GM21360 (cell line): Measurements from ENCODE around the gene MACROD2.

Experiments
- ATAC-seq: cut with Tn5 transposase; IDR thresholded peaks from one replicate; pipeline ENCODE4 v1.9.1; 2021; ENCODE audit warnings: mild to moderate bottlenecking, moderate library complexity; ENCODE audit not compliant: unreplicated experiment

MACROD2 gene

GRCh38 chr20:14062171-14062570 lies 66.9 kb downstream of the MACROD2 start:
- ATAC-seq: no peak

GRCh38 chr20:14062786-14063185 lies 67.5 kb downstream of the MACROD2 start:
- ATAC-seq: no peak

- ATAC-seq: no peak
Measured at GRCh38 chr20:14064333-14064732, 69.0 kb downstream of the MACROD2 start.

GRCh38 chr20:14064921-14065320 lies 69.6 kb downstream of the MACROD2 start:
- no peak for ATAC-seq

GRCh38 chr20:14065774-14066173 lies 70.5 kb downstream of the MACROD2 start:
- no peak for ATAC-seq

GRCh38 chr20:14067603-14068002 lies 72.3 kb downstream of the MACROD2 start:
- no peak for ATAC-seq

- ATAC-seq: no peak
Measured at GRCh38 chr20:14069796-14070195, 74.5 kb downstream of the MACROD2 start.

GRCh38 chr20:14093652-14094051 lies 98.3 kb downstream of the MACROD2 start:
- ATAC-seq: no peak

GRCh38 chr20:14098261-14098660 lies 102.9 kb downstream of the MACROD2 start:
- no peak for ATAC-seq

GRCh38 chr20:14113416-14113815 lies 118.1 kb downstream of the MACROD2 start:
- no peak for ATAC-seq

- ATAC-seq: no peak
Measured at GRCh38 chr20:14114065-14114704, 118.9 kb downstream of the MACROD2 start.

GRCh38 chr20:14116037-14116436 lies 120.7 kb downstream of the MACROD2 start:
- no peak for ATAC-seq

GRCh38 chr20:14117768-14118167 lies 122.5 kb downstream of the MACROD2 start:
- ATAC-seq: no peak

GRCh38 chr20:14126856-14127255 lies 131.5 kb downstream of the MACROD2 start:
- no peak for ATAC-seq

- no peak for ATAC-seq
Measured at GRCh38 chr20:14127514-14128223, 132.4 kb downstream of the MACROD2 start.

GRCh38 chr20:14134004-14134403 lies 138.7 kb downstream of the MACROD2 start:
- no peak for ATAC-seq

- no peak for ATAC-seq
Measured at GRCh38 chr20:14142171-14142570, 146.9 kb downstream of the MACROD2 start.

GRCh38 chr20:14142964-14143627 lies 147.8 kb downstream of the MACROD2 start:
- ATAC-seq: no peak

- ATAC-seq: no peak
Measured at GRCh38 chr20:14148042-14148441, 152.7 kb downstream of the MACROD2 start.

- ATAC-seq: no peak
Measured at GRCh38 chr20:14155361-14155760, 160.0 kb downstream of the MACROD2 start.

- no peak for ATAC-seq
Measured at GRCh38 chr20:14178528-14178927, 183.2 kb downstream of the MACROD2 start.

GRCh38 chr20:14178952-14179351 lies 183.6 kb downstream of the MACROD2 start:
- ATAC-seq: no peak
